Omental fat pad (tissue), 4 donors: ENCODE data around the gene SYT6. TPM values are rescaled to one million over a fixed set of nuclear protein-coding genes. Genes with fewer than 3 reads are reported as not detected.

Source experiments
- ATAC-seq: fragments of 150-250 bp; one replicate; pipeline ENCODE4 v1.9.1; 2016; ENCODE audit warnings: mild to moderate bottlenecking, moderate library complexity; ENCODE audit not compliant: low FRiP score
- DNase-seq: peaks from one replicate; pipeline ENCODE4 v3.0.0-alpha.2; 2019; ENCODE audit warnings: low spot score
- CTCF ChIP-seq, 3 donors: fragments of 450-650 bp; IDR thresholded peaks; one replicate each; pipeline ENCODE4 v1.5.1; 2016 to 2017; ENCODE audit warnings: antibody characterized with exemption in 3 of 3, mild to moderate bottlenecking in 3 of 3, moderate library complexity in 2 of 3
- total RNA-seq, 4 donors: library from RNA; depleted of rRNA; stranded (reverse); fragments of >200 nt; gene quantifications; one replicate each; pipeline ENCODE4 v1.1.0, GENCODE V29; 2016

The SYT6 gene
- total RNA-seq, 4 donors from 2014 or later = 0.84 TPM; not detected in 3

GRCh38 chr1:114054148-114054547 lies 99.5 kb downstream of the SYT6 start:
- TF ChIP-seq CTCF (IDR thresholded peaks at IDR 0.05) = no peak
- DNase-seq (no peak), ATAC-seq (no peak)

- TF ChIP-seq CTCF (IDR thresholded peaks at IDR 0.05) = no peak
- DNase-seq (no peak), ATAC-seq (no peak)
Measured at GRCh38 chr1:114048232-114048631, 105.4 kb downstream of the SYT6 start.

GRCh38 chr1:114043548-114043947 lies 110.1 kb downstream of the SYT6 start:
- no peak for ATAC-seq
- no peak for TF ChIP-seq CTCF (IDR thresholded peaks at IDR 0.05)
- DNase-seq = no peak

GRCh38 chr1:114043054-114043453 lies 110.6 kb downstream of the SYT6 start:
- TF ChIP-seq CTCF (IDR thresholded peaks at IDR 0.05) = no peak
- no peak for ATAC-seq
- no peak for DNase-seq

GRCh38 chr1:114040273-114041015 lies 113.2 kb downstream of the SYT6 start:
- DNase-seq = no peak
- no peak for TF ChIP-seq CTCF (IDR thresholded peaks at IDR 0.05)
- ATAC-seq = no peak

Other genes starting within 250 kb of the SYT6 start
- gene AP4B1, start 249.1 kb downstream of the SYT6 start, total RNA-seq = 10 to 100 TPM in 3 of 4 donors, 1 to 10 TPM in 1; 9.3 to 17.2 (median 15.6) TPM
- gene DCLRE1B, start 248.5 kb downstream of the SYT6 start, total RNA-seq = 1 to 10 TPM; 2.8 to 5.6 (median 4.5) TPM
- gene HIPK1, start 224.5 kb downstream of the SYT6 start, total RNA-seq = 10 to 100 TPM; 49.6 to 64.6 (median 57.7) TPM
- gene OLFML3, start 174.4 kb downstream of the SYT6 start, total RNA-seq = 100 to 1,000 TPM in 2 of 4 donors, 10 to 100 TPM in 2; 54.4 to 173 (median 90.6) TPM